H1 (cell line): ENCODE results near the gene RNF44. TPM values are rescaled to one million over a fixed set of nuclear protein-coding genes. Genes with fewer than 3 reads are reported as not detected.

Experiments used
- CTCF ChIA-PET: fragments of 300-600 bp; sonication (Branson Sonifier 250); formaldehyde crosslinking; loops from one replicate; lab custom pipeline; 2021; ENCODE audit not compliant: partially characterized antibody; lab: Charles Lee
- POLR2A ChIA-PET: fragments of 300-600 bp; sonication (Branson Sonifier 250); formaldehyde crosslinking; loops from one replicate; lab custom pipeline; 2021; ENCODE audit warnings: inconsistent platforms; ENCODE audit not compliant: partially characterized antibody; lab: Charles Lee
- DNase-seq, 2 experiments: peaks; one replicate each; pipeline versions ENCODE4 v3.0.0 to v3.0.0-alpha.2; 2010 to 2022; ENCODE audit warnings: low spot score in 2 of 2, low read depth in 1 of 2, mixed read lengths in 1 of 2
- FAIRE-seq: peaks from 2 replicates; lab custom pipeline; 2011; peaks lifted over from hg19 to GRCh38; lab: Jason Lieb, UNC
- H2AFZ ChIP-seq: 2 replicates; pipeline ENCODE4 v1.8.1; 2012; ENCODE audit warnings: low read length, inconsistent platforms
- H2AK5ac ChIP-seq: 2 replicates; pipeline ENCODE4 v1.6.1; 2013; ENCODE audit warnings: low read depth, low read length
- H2BK120ac ChIP-seq: replicated peaks from 2 replicates; pipeline ENCODE3; 2013; ENCODE audit warnings: low read depth, low read length, inconsistent platforms
- H2BK12ac ChIP-seq: 2 replicates; pipeline ENCODE4 v1.6.1; 2013; ENCODE audit warnings: low read depth, low read length
- H2BK15ac ChIP-seq: 2 replicates; pipeline ENCODE4 v1.6.1; 2013; ENCODE audit warnings: low read length
- H2BK20ac ChIP-seq: 2 replicates; pipeline ENCODE4 v1.6.1; 2013; ENCODE audit warnings: low read length
- H2BK5ac ChIP-seq: 2 replicates; pipeline ENCODE4 v1.6.1; 2013; ENCODE audit warnings: low read depth, low read length
- H3K14ac ChIP-seq: 2 replicates; pipeline ENCODE4 v1.6.1; 2013; ENCODE audit warnings: inconsistent platforms; ENCODE audit not compliant: insufficient read length
- H3K18ac ChIP-seq: 2 replicates; pipeline ENCODE4 v1.6.1; 2013; ENCODE audit warnings: low read length; ENCODE audit errors: extremely low read depth
- H3K23ac ChIP-seq: 2 replicates; pipeline ENCODE4 v1.6.1; 2013; ENCODE audit warnings: inconsistent platforms; ENCODE audit not compliant: insufficient read length
- H3K23me2 ChIP-seq: 2 replicates; pipeline ENCODE4 v1.6.1; 2013; ENCODE audit warnings: low read depth, low read length
- H3K27ac ChIP-seq: 2 replicates; pipeline ENCODE4 v1.6.1; 2011; ENCODE audit warnings: low read depth, low read length, inconsistent platforms
- H3K27me3 ChIP-seq, 4 experiments: replicated peaks in 1 of 4; 1 replicate in 1 of 4; 2 replicates in 3 of 4; pipeline versions ENCODE4 v1.6.1 to v1.8.1; 2011 to 2013; ENCODE audit warnings: low read length in 3 of 4, mild to moderate bottlenecking in 3 of 4, inconsistent platforms in 2 of 4, mixed read lengths in 2 of 4, moderate library complexity in 1 of 4; ENCODE audit not compliant: control insufficient read depth in 3 of 4, insufficient read depth in 3 of 4; ENCODE audit errors: extremely low read depth in 1 of 4
- H3K36me3 ChIP-seq, 4 experiments: 2 replicates each; pipeline versions ENCODE4 v1.6.1 to v1.8.1; 2011 to 2013; ENCODE audit warnings: mild to moderate bottlenecking in 4 of 4, low read length in 3 of 4, moderate library complexity in 2 of 4, control low read depth in 1 of 4, inconsistent platforms in 1 of 4; ENCODE audit not compliant: insufficient read depth in 4 of 4, control insufficient read depth in 2 of 4
- H3K4ac ChIP-seq: replicated peaks from 2 replicates; pipeline ENCODE3; 2013; ENCODE audit warnings: low read length, low read depth, mixed read lengths, inconsistent platforms; ENCODE audit not compliant: insufficient read length
- H3K4me1 ChIP-seq, 4 experiments: replicated peaks in 1 of 4; 1 replicate in 1 of 4; 2 replicates in 3 of 4; pipeline versions ENCODE4 v1.6.1 to v1.8.1; 2011 to 2013; ENCODE audit warnings: low read length in 3 of 4, inconsistent platforms in 2 of 4, mixed read lengths in 1 of 4; ENCODE audit not compliant: insufficient read depth in 4 of 4, control insufficient read depth in 3 of 4
- H3K4me2 ChIP-seq, 2 experiments: 2 replicates each; pipeline versions ENCODE4 v1.6.1 to v1.8.1; 2011 to 2013; ENCODE audit warnings: low read depth in 2 of 2, low read length in 2 of 2, control low read depth in 1 of 2, inconsistent platforms in 1 of 2, mild to moderate bottlenecking in 1 of 2; ENCODE audit not compliant: insufficient read depth in 1 of 2
- H3K4me3 ChIP-seq, 4 experiments: fragments of 200-600, 300-600 bp in 1 of 4; sonication (generic), shearing (Covaris generic), sonication (Bioruptor Twin) in 1 of 4; 2 replicates each; pipeline versions ENCODE4 v1.5.1 to v1.8.1; 2011 to 2016; ENCODE audit warnings: low read length in 4 of 4, low read depth in 3 of 4, control low read depth in 2 of 4, inconsistent platforms in 2 of 4, mild to moderate bottlenecking in 2 of 4, mixed read lengths in 1 of 4, moderate library complexity in 1 of 4; ENCODE audit not compliant: insufficient read depth in 2 of 4; ENCODE audit errors: extremely low read depth in 1 of 4
- H3K56ac ChIP-seq: replicated peaks from 2 replicates; pipeline ENCODE3; 2013; ENCODE audit warnings: low read depth, mild to moderate bottlenecking, mixed read lengths, low read length, inconsistent platforms; ENCODE audit not compliant: insufficient read length
- H3K79me1 ChIP-seq: 2 replicates; pipeline ENCODE4 v1.6.1; 2013; ENCODE audit warnings: low read depth, low read length, control low read depth
- H3K79me2 ChIP-seq, 2 experiments: 2 replicates each; pipeline versions ENCODE4 v1.6.1 to v1.8.1; 2012 to 2013; ENCODE audit warnings: low read length in 2 of 2, mild to moderate bottlenecking in 2 of 2, inconsistent platforms in 1 of 2; ENCODE audit not compliant: insufficient read depth in 2 of 2, control insufficient read depth in 1 of 2
- H3K9ac ChIP-seq, 4 experiments: replicated peaks in 1 of 4; 1 replicate in 1 of 4; 2 replicates in 3 of 4; pipeline versions ENCODE4 v1.6.1 to v1.8.1; 2011 to 2013; ENCODE audit warnings: low read depth in 3 of 4, low read length in 3 of 4, control low read depth in 2 of 4, mild to moderate bottlenecking in 2 of 4, moderate library complexity in 2 of 4, inconsistent platforms in 1 of 4; ENCODE audit errors: extremely low read depth in 1 of 4
- H3K9me3 ChIP-seq, 2 experiments: 2 replicates each; pipeline versions ENCODE4 v1.6.1 to v1.8.1; 2012 to 2013; ENCODE audit warnings: mild to moderate bottlenecking in 2 of 2, moderate library complexity in 2 of 2, control low read depth in 1 of 2, inconsistent platforms in 1 of 2, low read depth in 1 of 2, low read length in 1 of 2, mixed read lengths in 1 of 2; ENCODE audit not compliant: insufficient read depth in 2 of 2
- H4K20me1 ChIP-seq, 2 experiments: replicated peaks in 1 of 2; 2 replicates each; pipeline versions ENCODE3 to v1.8.1; 2011 to 2013; ENCODE audit warnings: inconsistent platforms in 2 of 2, low read length in 2 of 2, mild to moderate bottlenecking in 1 of 2; ENCODE audit not compliant: insufficient read depth in 2 of 2, control insufficient read depth in 1 of 2
- H4K5ac ChIP-seq: 2 replicates; pipeline ENCODE4 v1.6.1; 2013; ENCODE audit warnings: low read length, low read depth, mixed read lengths, inconsistent platforms; ENCODE audit not compliant: insufficient read length
- H4K8ac ChIP-seq: 2 replicates; pipeline ENCODE4 v1.8.0; 2013; ENCODE audit warnings: mild to moderate bottlenecking, moderate library complexity, low read length, inconsistent platforms; ENCODE audit not compliant: insufficient read depth; ENCODE audit errors: extremely low read depth
- H4K91ac ChIP-seq: replicated peaks from 2 replicates; pipeline ENCODE3; 2013; ENCODE audit warnings: low read length, mixed read lengths, inconsistent platforms; ENCODE audit not compliant: insufficient read length
- CBX5 ChIP-seq: fragments of 300-800, 300-1000 bp; sonication (generic); IDR thresholded peaks from 2 replicates; pipeline ENCODE4 v1.7.1; 2016; ENCODE audit warnings: antibody characterized with exemption, low read length, low read depth
- CBX8 ChIP-seq: fragments of 300-800, 300-1000 bp; sonication (generic); IDR thresholded peaks from 2 replicates; pipeline ENCODE4 v1.7.1; 2016; ENCODE audit warnings: low read depth, low read length, borderline replicate concordance
- CREB1 ChIP-seq: IDR thresholded peaks from 2 replicates; pipeline ENCODE4 v1.6.1; 2012; ENCODE audit warnings: inconsistent platforms
- GABPA ChIP-seq: IDR thresholded peaks from 2 replicates; pipeline ENCODE4 v1.6.1; 2011; ENCODE audit warnings: mild to moderate bottlenecking, low read length, moderate library complexity, borderline replicate concordance; ENCODE audit not compliant: insufficient read depth
- HDAC6 ChIP-seq: IDR thresholded peaks from one replicate; pipeline ENCODE4 v1.7.1; 2012; ENCODE audit warnings: low read depth, mild to moderate bottlenecking, inconsistent platforms, low read length, moderate library complexity
- MAFK ChIP-seq: IDR thresholded peaks from 2 replicates; pipeline ENCODE4 v1.6.1; 2012; ENCODE audit warnings: low read depth, mild to moderate bottlenecking, improper control_type of control experiment, low read length
- PHF8 ChIP-seq: fragments of 200-600 bp; sonication (generic); conservative IDR thresholded peaks from 2 replicates; pipeline ENCODE4 v1.7.1; 2012; ENCODE audit warnings: low read depth, mild to moderate bottlenecking, inconsistent platforms, low read length, moderate library complexity
- RFX5 ChIP-seq: IDR thresholded peaks from 2 replicates; pipeline ENCODE4 v1.6.1; 2011; ENCODE audit warnings: low read depth, low read length, improper control_type of control experiment, borderline replicate concordance
- TBP ChIP-seq: IDR thresholded peaks from 2 replicates; pipeline ENCODE4 v1.6.1; 2011; ENCODE audit warnings: low read depth, low read length, improper control_type of control experiment
- WGBS, 2 experiments: shearing (Covaris generic) in 1 of 2; methylation state at CpG; one replicate each; pipeline versions ENCODE4 v1.1.6 to v1.1.7; 2013 to 2015; ENCODE audit warnings: low lambda C conversion rate in 2 of 2, mixed read lengths in 2 of 2, inconsistent platforms in 1 of 2, low coverage in 1 of 2, missing lambda C conversion rate in 1 of 2; ENCODE audit not compliant: insufficient replicate concordance in 2 of 2, insufficient coverage in 1 of 2, insufficient read length in 1 of 2; ENCODE audit errors: extremely low coverage in 1 of 2, missing lambda C conversion rate in 1 of 2; 5-methylcytosine and 5-hydroxymethylcytosine counted together
- polyA plus RNA-seq, 7 experiments: library from polyadenylated mRNA; depleted of rRNA in 3 of 7; stranded (reverse) in 5 of 7; unstranded in 2 of 7; fragments of >200 nt in 5 of 7; fragments of 200-250 nt in 2 of 7; gene quantifications; 1 replicate in 5 of 7; 2 replicates in 1 of 7; 4 replicates in 1 of 7; pipeline versions ENCODE4 v1.2.1 to v1.2.3, GENCODE V29; 2011 to 2013; ENCODE audit warnings: missing spikeins in 2 of 7, mixed read lengths in 2 of 7
- total RNA-seq: library from RNA; stranded (reverse); fragmentation: NEBNext Ultra II Directional; extraction: Animal tissue kit (Norgen Biotek cat#: 25700); gene quantifications from 2 replicates; pipeline ENCODE4 v1.2.1, GENCODE V29; 2021
- TF ChIP-seq, protein P1 (sequence below), 3 experiments: IDR thresholded peaks; 1 replicate in 2 of 3; 2 replicates in 1 of 3; pipeline versions ENCODE4 v1.5.1 to v1.6.1; 2011; ENCODE audit warnings: low read length in 3 of 3, mild to moderate bottlenecking in 3 of 3, inconsistent platforms in 2 of 3, low read depth in 1 of 3, moderate library complexity in 1 of 3; ENCODE audit not compliant: insufficient read depth in 1 of 3; ENCODE audit errors: control extremely low read depth in 1 of 3

Gene RNF44
- total and polyA plus RNA-seq, 2 of the 8 experiments (the other 6 are each of a cell fraction or from before 2014, with no cell fraction given): 54.7 to 164 TPM

DNA sequence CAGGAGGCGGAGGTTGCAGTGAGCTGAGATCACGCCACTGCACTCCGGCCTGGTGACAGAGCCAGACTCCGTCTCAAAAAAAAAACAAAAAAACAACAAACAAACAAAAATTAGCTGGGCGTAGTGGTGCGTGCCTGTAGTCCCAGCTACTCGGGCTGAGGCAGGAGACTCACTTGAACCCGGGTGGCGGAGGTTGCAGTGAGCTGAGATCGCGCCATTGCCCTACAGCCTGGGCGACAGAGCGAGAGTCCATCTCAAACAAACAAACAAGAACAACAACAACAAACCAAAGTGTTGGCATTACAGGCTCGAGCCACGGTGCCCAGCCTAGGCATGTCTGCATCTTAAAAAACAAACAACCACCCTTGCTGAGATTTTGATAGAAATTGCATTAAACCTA lies 12.2 kb downstream of the RNF44 start:
- Histone ChIP-seq H3K27ac (no peak overlapping the region), H3K36me3 (peaks cover 14 to 28% (median 22%) of the 10 kb centered on the region in 4 experiments; a peak in 7 of 8 replicates), H2BK15ac (no peak overlapping the region), H2BK120ac (no peak overlapping the region), H4K8ac (no peak overlapping the region), H3K9ac (no peak overlapping the region), H3K14ac (no peak overlapping the region), H4K5ac (no peak overlapping the region), H3K23me2 (no peaks in the 10 kb centered on the region), H2BK5ac (no peak overlapping the region), H3K79me2 (no peaks in the 10 kb centered on the region), H3K4me1 (no peaks in the 10 kb centered on the region; a peak in 1 of 7 replicates), H2BK20ac (no peak overlapping the region), H3K4me3 (no peak overlapping the region), H3K23ac (no peak overlapping the region), H3K56ac (no peak overlapping the region), H3K18ac (no peak overlapping the region), H4K20me1 (peaks cover 7 to 12% of the 10 kb centered on the region in 2 experiments), H2AFZ (no peak overlapping the region), H3K4ac (no peak overlapping the region), H3K27me3 (no peaks in the 10 kb centered on the region), H2AK5ac (no peak overlapping the region), H3K79me1 (peaks cover 3% of the 10 kb centered on the region), H2BK12ac (no peak overlapping the region), H3K4me2 (no peak overlapping the region), H4K91ac (no peak overlapping the region), H3K9me3 (no peaks in the 10 kb centered on the region)
- FAIRE-seq (no peak), DNase-seq (no peak)
- CTCF ChIA-PET: interaction anchor here (0.6 to 0.9 kb wide), 3 partner anchors 18 to 703 kb away, joined by 3 to 4 read pairs (median 3); no protein-coding TSS in a partner anchor
- WGBS, 2 experiments: 99% methylated on average over 14 of the region's 15 CpGs; no CpG with 5 or more reads in 1 of the 2 experiments
- POLR2A ChIA-PET: interaction anchor here (0.6 to 26.0 kb wide), 7 partner anchors 12 to 77 kb away, joined by 3 to 458 read pairs (median 4); partner anchors contain the start of gene RNF44
- TF ChIP-seq CREB1 (no peak), PHF8 (no peak), CBX5 (no peak), TBP (no peak), GABPA (no peak), MAFK (no peak), RFX5 (no peak), CBX8 (no peak), HDAC6 (no peak)
- TF ChIP-seq, protein P1, sequence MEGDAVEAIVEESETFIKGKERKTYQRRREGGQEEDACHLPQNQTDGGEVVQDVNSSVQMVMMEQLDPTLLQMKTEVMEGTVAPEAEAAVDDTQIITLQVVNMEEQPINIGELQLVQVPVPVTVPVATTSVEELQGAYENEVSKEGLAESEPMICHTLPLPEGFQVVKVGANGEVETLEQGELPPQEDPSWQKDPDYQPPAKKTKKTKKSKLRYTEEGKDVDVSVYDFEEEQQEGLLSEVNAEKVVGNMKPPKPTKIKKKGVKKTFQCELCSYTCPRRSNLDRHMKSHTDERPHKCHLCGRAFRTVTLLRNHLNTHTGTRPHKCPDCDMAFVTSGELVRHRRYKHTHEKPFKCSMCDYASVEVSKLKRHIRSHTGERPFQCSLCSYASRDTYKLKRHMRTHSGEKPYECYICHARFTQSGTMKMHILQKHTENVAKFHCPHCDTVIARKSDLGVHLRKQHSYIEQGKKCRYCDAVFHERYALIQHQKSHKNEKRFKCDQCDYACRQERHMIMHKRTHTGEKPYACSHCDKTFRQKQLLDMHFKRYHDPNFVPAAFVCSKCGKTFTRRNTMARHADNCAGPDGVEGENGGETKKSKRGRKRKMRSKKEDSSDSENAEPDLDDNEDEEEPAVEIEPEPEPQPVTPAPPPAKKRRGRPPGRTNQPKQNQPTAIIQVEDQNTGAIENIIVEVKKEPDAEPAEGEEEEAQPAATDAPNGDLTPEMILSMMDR (IDR thresholded peaks at IDR 0.05; ENCODE audit: control extremely low read depth in 1 of 3, insufficient read depth in 1 of 3, low read depth in 1 of 3, low read length in 3 of 3): no peak
